Activated CD8-positive, alpha-beta memory T cell treated with anti-CD3 and anti-CD28 coated beads for 4 hours (primary cell): Measurements from ENCODE around the gene CHD9NB.

Experiments
- DNase-seq, 2 donors: peaks; one replicate each; pipeline ENCODE4 v3.0.0-alpha.2; 2020; ENCODE audit warnings: low read depth in 2 of 2

CHD9NB gene

GRCh38 chr16:53031323-53031942 is 21.3 kb downstream of the CHD9NB start:
- no peak for DNase-seq

GRCh38 chr16:53029971-53030370 is 22.7 kb downstream of the CHD9NB start:
- no peak for DNase-seq

- DNase-seq: no peak
Measured at GRCh38 chr16:53024045-53024444, 28.7 kb downstream of the CHD9NB start.

GRCh38 chr16:53022374-53022773 is 30.3 kb downstream of the CHD9NB start:
- no peak for DNase-seq

- DNase-seq: no peak
Measured at GRCh38 chr16:53018834-53019416, 33.8 kb downstream of the CHD9NB start.

- DNase-seq: no peak
Measured at GRCh38 chr16:53014287-53014686, 38.4 kb downstream of the CHD9NB start.

GRCh38 chr16:53007095-53007494 is 45.6 kb downstream of the CHD9NB start:
- no peak for DNase-seq

GRCh38 chr16:52997922-52998321 is 54.8 kb downstream of the CHD9NB start:
- DNase-seq: no peak

GRCh38 chr16:52994942-52995341 is 57.8 kb downstream of the CHD9NB start:
- no peak for DNase-seq

- no peak for DNase-seq
Measured at GRCh38 chr16:52993179-52993578, 59.5 kb downstream of the CHD9NB start.

- no peak for DNase-seq
Measured at GRCh38 chr16:52991572-52991971, 61.1 kb downstream of the CHD9NB start.
